Activated CD4-positive, CD25-positive, alpha-beta regulatory T cell treated with anti-CD3 and anti-CD28 coated beads, Interleukin-2, amount 50 U/mL, for 72 hours (primary cell): Measurements from ENCODE around the gene MGST2.
"Not testable (repeated sequence)": the region's sequence is repeated elsewhere in the genome, so short reads cannot be mapped to it uniquely, and the experiment has no call there.

Experiments
- DNase-seq: peaks from one replicate; pipeline ENCODE4 v3.0.0; 2021

MGST2 gene

DNA sequence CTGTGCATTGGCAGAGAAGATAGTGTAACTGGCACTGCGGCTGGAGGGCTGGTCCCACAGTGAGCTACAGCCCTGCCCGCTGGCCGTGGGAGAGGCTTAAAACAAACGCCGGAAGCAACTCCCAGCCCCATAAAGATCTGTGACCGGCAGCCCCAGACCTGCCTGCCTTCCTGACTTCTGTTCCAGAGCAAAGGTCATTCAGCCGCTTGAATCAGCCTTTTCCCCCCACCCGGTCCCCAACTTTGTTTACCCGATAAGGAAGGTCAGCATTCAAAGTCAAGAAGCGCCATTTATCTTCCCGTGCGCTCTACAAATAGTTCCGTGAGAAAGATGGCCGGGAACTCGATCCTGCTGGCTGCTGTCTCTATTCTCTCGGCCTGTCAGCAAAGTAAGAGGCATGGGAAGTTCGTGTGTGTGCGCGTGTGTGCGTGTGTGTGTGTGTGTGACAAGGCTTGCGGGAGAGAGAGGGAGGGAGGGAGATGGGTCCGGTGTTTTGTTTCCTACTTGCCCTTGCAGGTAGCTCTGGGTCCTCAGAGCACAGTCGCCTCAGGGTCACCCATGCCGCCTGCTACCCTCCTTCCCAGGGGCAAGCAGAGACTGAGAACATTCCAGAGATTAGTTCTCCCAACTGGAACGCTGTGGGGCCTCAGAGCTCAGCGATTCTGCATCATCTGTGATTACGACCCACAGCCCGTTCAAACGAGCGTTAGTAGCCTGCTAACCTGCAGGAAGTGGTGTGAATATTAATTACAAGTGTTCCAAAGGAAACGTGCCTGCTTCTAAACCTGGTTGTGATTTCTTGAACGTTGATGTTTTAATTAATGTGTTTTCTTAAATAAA is at the start of gene MGST2:
Gene MGST2, plus strand, starts transcription at position 130 of the 840 bp plus-strand sequence. Its CDS starts 201 bp downstream, at position 331.
- DNase-seq: peak; percentile 56

DNA sequence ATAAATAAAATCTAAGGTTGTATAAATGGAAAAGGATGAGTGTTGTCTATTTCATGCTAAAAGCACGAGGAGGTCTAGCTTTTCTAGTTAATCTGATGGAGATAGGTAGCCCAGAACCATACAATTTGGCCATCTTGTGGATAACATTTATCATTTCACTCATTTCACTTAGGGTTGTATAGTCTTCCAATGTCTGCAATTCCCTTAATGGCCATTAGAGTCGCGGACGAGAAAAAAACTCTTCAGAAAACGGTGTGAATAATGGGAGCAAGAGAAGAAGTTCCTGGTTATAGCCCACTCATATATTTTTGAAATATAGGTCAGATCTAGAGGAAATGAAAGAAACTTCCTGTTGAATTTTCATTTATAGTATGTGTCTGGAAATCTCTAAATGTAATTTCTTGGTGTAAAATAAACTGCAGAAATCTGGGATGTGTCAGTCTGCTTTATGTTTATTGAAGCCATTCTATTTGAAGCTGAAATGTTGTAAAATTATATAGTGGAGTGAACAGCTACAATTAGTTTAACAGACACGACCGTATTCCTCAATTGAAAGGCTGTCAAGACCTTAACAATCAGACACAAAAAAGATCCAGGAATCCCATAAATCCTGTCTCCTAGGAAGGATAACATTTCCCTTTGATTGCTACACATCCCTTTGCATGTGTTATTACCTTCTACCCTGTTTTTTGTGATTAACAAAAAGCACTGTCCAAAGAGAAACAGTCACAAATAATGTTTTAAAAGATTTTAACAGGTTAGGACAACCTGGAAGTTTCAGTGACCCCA is 47.7 kb upstream of the MGST2 start:
- DNase-seq: no peak

GRCh38 chr4:139619644-139620043 is 46.0 kb upstream of the MGST2 start:
- DNase-seq: no peak

- DNase-seq: no peak
Observed at GRCh38 chr4:139622901-139623381, 42.7 kb upstream of the MGST2 start.

DNA sequence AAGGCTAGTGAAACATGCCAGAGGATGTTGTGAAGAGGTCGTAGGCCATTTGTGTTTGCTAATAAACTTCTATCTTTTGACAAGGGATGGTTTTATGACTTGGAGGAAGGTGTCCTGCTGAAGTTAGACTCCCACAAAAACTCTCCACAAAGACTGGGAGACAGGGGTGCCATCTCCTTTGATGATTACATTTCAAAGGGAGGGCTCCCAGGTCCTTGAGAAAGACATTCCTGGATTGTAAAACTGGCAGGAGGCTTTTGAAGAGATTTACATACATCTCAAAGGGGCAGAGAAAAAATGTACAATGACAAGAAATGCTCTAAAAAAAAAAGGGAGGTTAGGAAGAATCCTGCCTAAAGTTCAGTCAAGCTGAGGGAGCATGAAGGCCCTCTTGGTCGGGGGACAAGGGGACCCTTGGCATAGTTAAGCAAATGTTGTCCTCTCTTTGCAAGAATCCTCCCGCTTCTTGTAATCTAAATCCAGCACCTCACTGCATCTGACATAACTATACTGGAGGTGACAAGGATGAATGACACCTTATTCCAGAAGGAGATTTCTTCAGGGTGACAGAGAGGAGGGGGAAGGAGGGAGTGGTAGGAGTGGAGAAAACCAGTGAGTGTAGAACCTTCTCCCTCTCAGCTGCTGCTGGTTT is 41.1 kb upstream of the MGST2 start:
- no peak for DNase-seq

GRCh38 chr4:139625093-139625455 is 40.5 kb upstream of the MGST2 start:
- no peak for DNase-seq

DNA sequence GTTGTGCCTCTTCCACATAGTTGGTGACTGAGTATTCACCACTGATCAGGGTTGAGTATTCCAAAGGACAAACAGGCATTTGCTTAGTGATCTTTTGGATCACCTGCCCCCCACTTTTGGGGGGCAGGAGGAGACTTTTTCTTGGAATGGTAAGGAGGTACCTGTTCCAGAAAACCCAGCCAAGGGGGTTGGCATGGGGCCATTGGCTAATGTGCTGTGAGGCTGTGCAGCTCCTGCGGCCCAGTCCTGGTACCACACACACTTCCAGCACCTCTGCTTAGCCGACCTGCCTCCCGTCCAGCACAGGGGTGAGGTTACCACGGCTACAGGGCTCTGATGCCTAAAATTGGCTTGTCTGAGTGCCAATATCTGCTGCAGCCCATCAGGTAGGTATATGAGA is 40.1 kb upstream of the MGST2 start:
- no peak for DNase-seq

DNA sequence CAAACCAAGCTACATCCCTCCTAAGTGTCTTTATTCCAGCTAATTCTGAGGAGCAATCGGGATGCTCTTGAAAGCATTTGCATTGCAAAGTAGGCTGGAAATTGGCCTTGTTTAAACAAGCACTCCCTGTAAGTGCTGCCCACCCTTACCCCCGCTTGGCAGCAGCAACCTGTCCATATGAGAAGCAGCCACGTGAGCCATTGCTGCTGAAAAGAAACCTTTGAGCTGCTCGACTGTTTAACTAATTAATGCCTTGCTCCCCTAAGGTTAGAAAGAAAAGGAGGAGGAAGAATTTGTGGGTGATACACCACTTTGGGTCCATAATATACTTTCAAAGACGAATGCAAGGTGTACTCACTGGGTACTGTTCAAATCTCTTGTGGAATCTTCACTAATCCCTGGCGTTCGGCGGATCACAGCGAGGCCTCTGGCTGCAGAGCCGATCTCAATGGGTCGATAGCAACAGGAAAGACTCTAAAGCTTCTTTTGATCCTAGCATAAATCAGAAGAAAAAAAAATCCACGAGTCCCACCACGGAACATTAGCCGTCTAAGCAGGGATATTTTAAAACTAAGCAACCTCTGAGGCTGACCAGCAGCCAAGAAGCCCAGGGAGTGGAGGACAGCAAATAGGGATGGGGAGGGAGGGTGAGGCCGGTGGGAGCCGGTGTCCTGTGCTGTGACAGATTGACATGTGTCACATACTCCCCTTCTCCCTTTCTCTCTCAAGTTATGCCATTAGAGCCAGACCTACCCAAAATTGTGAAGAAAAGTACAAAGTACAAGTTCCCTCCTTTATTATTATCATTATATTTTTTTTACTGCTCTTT is 37.2 kb upstream of the MGST2 start:
- DNase-seq: no peak

GRCh38 chr4:139629436-139630125 is 36.0 kb upstream of the MGST2 start:
- no peak for DNase-seq

DNA sequence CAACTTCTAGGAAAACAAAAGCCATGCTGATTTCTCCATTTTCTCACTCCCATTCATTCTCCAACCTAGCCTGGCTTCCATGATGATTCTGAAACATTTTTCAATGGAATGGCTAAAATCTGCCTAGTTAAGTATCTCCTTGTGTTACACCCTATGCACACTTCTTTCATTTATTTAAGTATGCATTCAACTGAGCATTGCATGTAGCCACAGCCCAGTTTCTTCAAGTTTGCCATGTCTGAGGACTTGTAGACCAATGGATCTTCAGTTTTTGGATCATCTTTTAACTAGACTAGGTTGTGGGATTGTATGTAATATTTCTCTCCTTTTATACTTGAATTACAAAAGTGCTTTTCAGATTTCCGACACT is 35.5 kb upstream of the MGST2 start:
- DNase-seq: no peak

DNA sequence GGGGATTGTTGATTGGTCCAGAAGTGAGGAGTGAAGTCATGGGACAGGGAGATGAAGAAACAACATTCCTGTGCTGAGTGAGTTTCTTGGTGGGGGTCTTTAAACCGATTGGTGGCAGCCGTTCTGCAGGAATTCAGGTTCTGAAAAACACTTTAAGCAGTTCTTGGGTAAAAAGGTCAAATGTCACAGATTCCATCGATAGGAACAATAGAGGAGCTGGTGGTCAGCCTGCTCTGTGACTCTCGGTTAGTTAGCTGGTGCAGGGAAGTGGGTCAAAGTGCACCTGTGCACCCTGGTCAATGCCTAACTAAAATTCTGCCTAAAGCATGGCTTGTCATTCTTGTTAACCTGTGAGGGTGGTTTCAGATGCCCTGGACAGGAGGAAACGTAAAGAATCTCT is 34.6 kb upstream of the MGST2 start:
- no peak for DNase-seq

GRCh38 chr4:139631791-139632190 is 33.8 kb upstream of the MGST2 start:
- DNase-seq: no peak

GRCh38 chr4:139632739-139633138 is 32.9 kb upstream of the MGST2 start:
- not testable (repeated sequence) for DNase-seq

GRCh38 chr4:139633195-139633594 is 32.4 kb upstream of the MGST2 start:
- no peak for DNase-seq

GRCh38 chr4:139633661-139634060 is 32.0 kb upstream of the MGST2 start:
- no peak for DNase-seq

GRCh38 chr4:139635966-139636365 is 29.7 kb upstream of the MGST2 start:
- no peak for DNase-seq

- DNase-seq: not testable (repeated sequence)
Observed at GRCh38 chr4:139638306-139638705, 27.3 kb upstream of the MGST2 start.

DNA sequence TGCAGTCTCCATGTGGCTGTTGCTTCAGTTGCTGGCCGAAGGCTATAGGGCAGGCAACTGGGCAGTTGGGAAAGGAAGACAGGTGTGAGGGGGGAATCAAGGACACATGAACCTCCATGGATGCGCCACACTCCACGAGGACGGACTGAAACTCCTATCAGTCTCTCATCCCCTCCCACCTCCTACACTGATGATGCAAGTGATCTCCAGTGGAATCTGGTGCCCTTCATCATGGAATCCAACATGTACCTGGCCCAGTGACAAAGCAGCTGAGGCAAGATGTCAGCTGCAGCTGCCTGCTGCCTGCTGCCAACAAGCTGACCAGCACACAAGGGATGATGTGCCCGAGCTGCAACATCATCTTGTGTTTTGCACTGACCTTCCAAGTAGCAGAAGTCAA is 26.0 kb upstream of the MGST2 start:
- DNase-seq: no peak

DNA sequence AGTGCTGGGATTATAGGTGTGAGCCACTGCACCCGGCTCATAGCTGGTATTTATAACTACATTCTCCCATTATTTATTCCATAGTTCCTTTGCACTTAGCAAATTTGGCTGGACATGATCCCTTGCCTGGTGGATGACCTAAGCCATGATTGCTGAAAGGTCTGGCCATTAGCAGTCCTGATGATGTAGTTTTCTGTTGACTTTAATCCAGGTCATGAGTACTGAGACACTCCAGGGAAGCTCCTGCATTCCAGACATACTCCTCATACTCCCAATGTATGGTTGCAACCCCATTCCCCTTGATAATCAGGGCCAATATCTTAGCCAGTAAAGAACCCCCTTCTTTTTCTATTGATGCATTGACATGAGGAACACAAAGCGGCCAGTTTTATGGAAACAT is 24.4 kb upstream of the MGST2 start:
- DNase-seq: no peak

DNA sequence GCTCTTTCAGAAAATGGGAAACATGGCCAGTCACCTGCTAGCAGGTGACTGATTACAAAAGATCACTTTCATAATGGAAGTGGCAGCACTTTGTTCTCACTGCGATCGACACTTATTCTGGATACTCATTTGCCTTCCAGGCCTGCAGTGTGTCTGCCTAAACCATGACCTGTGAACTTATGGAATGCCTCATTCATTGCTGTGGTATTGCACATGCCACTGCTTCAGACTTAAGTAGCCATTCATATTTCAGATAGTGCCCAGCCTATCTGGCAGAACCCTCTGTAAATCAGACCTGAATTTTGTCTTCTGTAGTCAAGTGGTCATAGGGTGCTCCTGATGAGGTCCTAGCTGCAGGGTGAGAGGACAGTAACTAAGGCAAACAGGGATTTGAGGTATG is 23.3 kb upstream of the MGST2 start:
- DNase-seq: no peak

DNA sequence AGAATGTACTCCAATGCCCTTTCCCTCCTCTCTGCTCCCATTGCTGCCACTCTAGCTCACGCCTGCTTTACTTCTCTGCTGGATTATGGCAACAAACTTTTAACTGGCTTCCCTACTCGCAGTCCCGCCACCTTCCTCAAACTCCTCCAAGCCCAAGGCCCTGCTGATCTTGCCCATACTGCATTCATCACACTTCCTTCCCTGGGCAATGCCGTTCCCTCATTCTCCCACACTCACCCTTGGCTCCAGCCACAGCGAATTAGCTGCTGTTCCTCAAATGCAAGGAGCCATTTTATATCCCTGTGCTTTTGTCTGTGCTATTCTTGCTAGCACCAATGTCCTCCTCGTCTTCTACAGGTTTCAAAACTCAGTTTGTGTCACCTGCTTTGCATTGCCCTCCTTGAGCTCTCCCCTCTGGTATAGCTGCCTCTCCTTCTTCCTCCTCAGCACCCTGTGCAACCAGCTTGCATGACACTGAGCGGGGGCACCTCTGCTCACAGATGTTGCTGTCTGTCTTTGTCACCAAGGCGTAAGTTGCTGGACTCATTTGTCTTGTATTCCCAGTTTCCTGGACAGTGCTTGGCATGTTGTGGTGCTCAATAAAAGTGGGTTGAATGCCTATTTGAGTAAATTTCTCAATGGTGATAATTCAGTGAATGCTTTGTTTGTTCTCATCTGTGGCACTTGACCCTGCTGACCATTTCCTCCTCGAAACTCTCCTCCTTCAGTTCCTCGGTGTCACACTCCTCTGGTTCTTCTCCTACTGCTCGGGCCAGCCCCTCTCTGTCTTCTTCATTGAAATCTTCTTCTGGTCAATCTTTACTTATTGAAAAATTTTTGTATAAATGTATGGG is 22.4 kb upstream of the MGST2 start:
- DNase-seq: no peak
